HG03354 (cell line): ENCODE data around the gene LCE2D.
"Not testable (repeated sequence)": the region's sequence is repeated elsewhere in the genome, so short reads cannot be mapped to it uniquely, and the experiment has no call there.

Source experiments
- ATAC-seq: cut with Tn5 transposase; IDR thresholded peaks from one replicate; pipeline ENCODE4 v1.9.1; 2021; ENCODE audit warnings: mild to moderate bottlenecking; ENCODE audit not compliant: unreplicated experiment, poor library complexity, severe bottlenecking

Gene LCE2D

GRCh38 chr1:152685823-152686222 lies 22.6 kb downstream of the LCE2D start, which contains the start of gene LCE2B:
LCE2B (plus strand) TSS chr1:152686123; CDS start chr1:152686844, 721 bp downstream.
- ATAC-seq = not testable (repeated sequence)

- ATAC-seq = no peak
Observed at GRCh38 chr1:152697701-152698600, 34.8 kb downstream of the LCE2D start, which contains the start of gene LCE2A. LCE2A (plus strand) TSS chr1:152698345; CDS start chr1:152698902, 557 bp downstream.

GRCh38 chr1:152699746-152700145 lies 36.6 kb downstream of the LCE2D start:
- ATAC-seq = no peak

- no peak for ATAC-seq
Observed at GRCh38 chr1:152707860-152708259, 44.7 kb downstream of the LCE2D start, which contains the start of gene LCE4A. LCE4A (plus strand) TSS chr1:152708160; CDS start chr1:152709076, 916 bp downstream.
